GM18909 (cell line): ENCODE measurements around the gene WFIKKN2.
"Not testable (repeated sequence)": the region's sequence is repeated elsewhere in the genome, so short reads cannot be mapped to it uniquely, and the experiment has no call there.

Experiments used
- ATAC-seq: cut with Tn5 transposase; IDR thresholded peaks from one replicate; pipeline ENCODE4 v1.9.1; 2021; ENCODE audit warnings: mild to moderate bottlenecking; ENCODE audit not compliant: unreplicated experiment, poor library complexity

Gene WFIKKN2

GRCh38 chr17:50835301-50836234 is at the start of gene WFIKKN2:
TSS of gene WFIKKN2 (plus strand) at chr17:50835586. CDS start at chr17:50835938, 352 bp downstream.
- ATAC-seq: no peak

DNA sequence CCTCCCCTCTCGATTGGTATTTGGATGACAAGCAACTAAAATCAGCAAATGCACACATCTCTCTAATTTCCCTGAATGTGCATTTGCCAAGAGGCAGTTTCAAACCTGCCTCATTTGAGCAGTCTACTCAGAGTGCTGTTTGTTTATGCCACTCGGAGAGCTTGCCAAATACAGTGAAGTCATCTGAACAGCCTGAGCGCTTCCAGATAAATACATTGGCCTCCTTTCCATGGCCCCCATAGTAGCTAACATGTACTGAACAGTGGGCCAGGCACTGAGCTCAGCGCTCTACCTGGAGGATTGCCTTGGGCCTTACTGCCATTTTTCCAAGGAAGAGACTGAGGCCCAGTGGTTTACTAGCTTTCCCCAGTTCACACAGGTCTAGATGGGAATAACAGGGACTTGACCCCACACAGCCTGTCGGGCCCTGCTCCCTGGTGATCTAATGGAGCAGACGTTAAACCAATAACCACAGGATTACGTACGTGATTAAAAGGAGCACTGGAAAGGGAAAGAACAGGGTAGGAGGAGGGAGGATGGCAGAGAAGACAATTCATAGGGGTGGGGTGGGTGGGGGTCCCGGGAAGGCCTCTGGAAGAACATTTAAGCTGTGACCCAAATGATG is 49.3 kb upstream of the WFIKKN2 start:
- ATAC-seq: no peak

- no peak for ATAC-seq
These were observed 48.3 kb upstream of the WFIKKN2 start for GRCh38 chr17:50787106-50787505.

- ATAC-seq: no peak
These were observed 44.8 kb upstream of the WFIKKN2 start for GRCh38 chr17:50790618-50791017.

DNA sequence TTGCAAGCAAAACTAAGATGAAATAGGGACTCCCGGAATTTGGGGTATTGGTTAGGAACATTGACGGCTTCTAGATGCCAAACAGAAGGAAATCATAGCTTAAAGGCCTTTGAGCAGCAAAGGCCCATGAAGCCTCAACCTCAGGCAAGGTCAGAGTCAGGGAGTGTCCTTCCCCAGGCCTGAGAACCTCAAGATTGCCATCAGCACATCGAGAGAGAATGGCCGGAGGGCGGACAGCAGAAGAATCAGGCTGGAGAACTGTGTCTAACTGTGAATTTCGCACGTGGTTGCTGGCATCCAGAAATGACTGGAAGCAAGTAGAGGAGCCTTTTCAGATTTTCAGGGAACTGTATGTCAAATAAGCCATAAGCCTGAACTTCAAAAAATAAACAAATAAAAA is 43.3 kb upstream of the WFIKKN2 start:
- no peak for ATAC-seq

GRCh38 chr17:50793007-50793406 is 42.4 kb upstream of the WFIKKN2 start:
- ATAC-seq: no peak

GRCh38 chr17:50794361-50794760 is 41.0 kb upstream of the WFIKKN2 start:
- ATAC-seq: no peak

- ATAC-seq: no peak
These were observed 38.1 kb upstream of the WFIKKN2 start for GRCh38 chr17:50797135-50797810.

- no peak for ATAC-seq
These were observed 36.7 kb upstream of the WFIKKN2 start for GRCh38 chr17:50798424-50799288.

GRCh38 chr17:50799582-50799981 is 35.8 kb upstream of the WFIKKN2 start:
- no peak for ATAC-seq

GRCh38 chr17:50800196-50800700 is 35.1 kb upstream of the WFIKKN2 start:
- ATAC-seq: no peak

DNA sequence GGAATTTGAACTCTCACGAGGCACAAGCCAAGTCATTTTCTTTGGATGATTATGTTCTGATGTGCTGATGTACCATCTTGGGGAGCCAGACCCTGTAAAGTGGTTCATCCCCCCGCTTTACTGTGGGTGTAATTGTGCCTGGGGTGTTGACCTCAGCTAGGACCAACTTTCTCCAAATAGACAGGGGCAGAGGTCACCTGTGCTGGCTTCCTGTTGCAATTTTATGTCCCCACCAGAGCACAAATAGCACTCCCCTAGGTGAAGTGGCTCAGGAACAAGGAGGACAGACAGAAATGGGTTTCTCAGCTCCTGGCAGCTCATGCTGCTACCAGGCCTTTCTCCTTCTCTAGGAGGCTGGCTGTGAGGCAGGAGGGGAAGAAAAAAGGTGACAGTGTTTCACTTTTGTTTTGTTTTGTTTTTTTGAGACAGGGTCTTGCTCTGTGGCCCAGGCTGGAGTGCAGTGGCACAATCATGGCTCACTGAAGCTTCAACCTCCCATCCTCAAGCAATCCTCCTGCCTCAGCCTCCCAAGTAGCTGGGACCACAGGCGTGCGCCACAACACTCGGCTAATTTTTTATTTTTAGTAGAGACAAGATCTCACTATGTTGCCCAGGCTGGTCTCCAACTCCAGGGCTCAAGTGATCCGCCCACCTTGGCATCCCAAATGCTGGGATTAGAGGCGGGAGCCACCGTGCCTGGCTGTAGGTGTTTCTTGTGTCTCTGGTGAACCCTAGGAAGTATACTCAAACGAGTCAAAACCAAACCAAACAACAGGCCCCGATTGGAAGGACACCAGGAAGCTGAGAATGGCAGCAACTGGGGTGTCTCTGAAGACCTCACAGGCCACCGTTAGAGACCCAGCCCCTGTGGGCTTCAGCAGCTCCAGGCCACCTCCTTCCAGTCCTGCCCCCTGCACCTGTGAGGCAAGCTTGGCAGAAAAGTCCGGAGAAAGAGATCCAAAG is 32.5 kb upstream of the WFIKKN2 start:
- no peak for ATAC-seq

GRCh38 chr17:50803676-50804075 is 31.7 kb upstream of the WFIKKN2 start:
- no peak for ATAC-seq

DNA sequence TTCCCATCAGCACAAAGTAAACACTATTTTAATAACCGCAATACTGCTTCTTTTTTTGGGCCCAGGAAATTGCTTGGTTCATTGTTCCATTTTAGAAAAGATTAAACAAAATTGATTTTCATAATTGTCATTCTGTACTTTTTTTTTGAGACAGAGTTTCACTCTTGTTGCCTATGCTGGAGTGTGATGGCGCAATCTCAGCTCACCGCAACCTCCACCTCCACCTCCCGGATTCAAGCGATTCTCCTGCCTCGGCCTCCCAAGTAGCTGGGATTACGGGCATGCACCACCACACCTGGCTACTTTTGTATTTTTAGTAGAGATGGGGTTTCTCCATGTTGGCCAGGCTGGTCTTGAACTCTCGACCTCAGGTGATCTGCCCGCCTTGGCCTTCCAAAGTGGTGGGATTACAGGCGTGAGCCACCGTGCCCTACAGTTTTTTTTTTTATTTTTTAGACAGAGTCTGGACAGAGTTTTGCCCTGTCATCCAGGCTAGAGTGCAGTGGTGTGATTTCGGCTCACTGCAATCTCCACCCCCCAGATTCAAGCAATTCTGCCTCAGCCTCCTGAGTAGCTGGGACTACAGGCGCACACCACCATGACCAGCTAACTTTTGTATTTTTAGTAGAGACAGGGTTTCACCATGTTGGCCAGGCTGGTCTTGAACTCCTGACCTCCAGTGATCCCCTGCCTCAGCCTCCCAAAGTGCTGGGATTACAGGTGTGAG is 30.5 kb upstream of the WFIKKN2 start:
- ATAC-seq: not testable (repeated sequence)

- ATAC-seq: no peak
These were observed 29.9 kb upstream of the WFIKKN2 start for GRCh38 chr17:50805486-50805885.

- no peak for ATAC-seq
These were observed 29.2 kb upstream of the WFIKKN2 start for GRCh38 chr17:50806141-50806643.

DNA sequence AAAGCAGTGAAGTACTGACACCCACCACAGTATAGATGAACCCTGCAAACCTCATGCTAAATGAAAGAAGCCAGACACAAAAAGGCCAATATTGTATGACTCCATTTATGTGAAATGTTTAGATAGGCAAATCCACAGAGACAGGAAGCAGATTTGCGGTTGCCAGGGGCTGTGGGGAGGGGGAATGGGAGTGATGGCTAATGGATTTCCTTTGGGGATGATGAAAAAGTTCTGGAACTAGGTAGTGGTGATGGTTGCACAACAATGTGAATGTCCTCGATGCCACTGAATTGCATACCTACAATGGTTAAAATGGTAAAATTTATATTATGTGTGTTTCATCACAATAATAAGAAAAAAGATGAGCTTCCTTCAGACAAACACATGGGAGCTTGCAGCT is 28.4 kb upstream of the WFIKKN2 start:
- no peak for ATAC-seq

- no peak for ATAC-seq
These were observed 27.7 kb upstream of the WFIKKN2 start for GRCh38 chr17:50807675-50808074.
